ENCODE results near the gene ZNF335.
A peak's percentile ranks its signal among the peaks of the same experiment; 100 is the strongest.

ZNF335 gene

DNA sequence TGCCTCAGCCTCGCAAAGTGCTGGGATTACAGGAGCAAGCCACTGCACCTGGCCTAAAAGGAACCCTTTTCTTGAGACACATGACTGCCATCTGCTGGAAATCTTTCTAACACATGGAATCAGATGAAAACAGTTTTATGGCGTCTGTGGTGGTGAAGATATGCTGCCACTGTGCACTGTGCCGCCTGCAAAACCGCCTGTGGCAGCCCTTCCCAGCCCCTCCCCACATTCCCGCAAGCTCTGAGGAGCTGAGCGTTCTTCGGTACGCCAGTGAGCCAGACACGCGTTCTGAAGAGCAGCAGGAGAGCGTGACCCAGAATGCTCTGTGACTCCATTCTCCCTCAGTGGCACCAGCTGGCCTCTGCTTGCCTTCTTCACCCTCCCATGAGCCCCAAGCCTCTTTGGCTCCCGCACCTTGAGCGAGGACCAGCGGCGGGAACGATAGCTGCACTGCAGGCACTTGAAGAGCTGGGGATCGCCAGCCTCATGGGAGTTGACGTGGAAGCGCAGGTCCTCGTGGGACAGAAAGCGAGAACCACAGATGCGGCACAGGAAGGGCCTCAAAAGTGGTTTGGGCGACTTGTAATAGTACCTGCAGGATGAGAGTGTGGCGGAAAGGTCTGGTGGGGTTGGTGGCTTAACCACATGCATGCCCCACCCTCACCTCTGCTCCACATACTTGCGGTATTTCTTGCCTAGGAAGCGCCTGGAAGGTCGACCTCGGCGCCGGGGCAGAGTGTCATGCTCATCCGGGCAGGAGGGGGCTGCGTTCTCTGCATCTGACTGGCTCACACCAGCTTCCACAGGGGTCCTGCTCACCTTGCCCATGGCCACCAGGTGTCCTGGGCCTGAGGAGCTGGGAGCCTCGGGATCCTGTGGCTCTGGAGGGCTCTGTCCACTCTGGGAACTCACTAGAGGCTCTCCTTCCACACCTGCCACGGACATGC lies 8.7 kb downstream of the ZNF335 start:
- peak; percentile 18 to 62 for DNase-seq
- Histone ChIP-seq H3K27me3 (no peaks in the 10 kb centered on the region), H3K4me1 (no peaks in the 10 kb centered on the region), H3K36me3 (peaks cover 86 to 99% (median 93%) of the 10 kb centered on the region in 3 donors), H3K9me3 (no peaks in the 10 kb centered on the region), H3K27ac (no peak overlapping the region), H3K4me3 (no peak overlapping the region)
- intact Hi-C loops (cut with DNase I; ENCODE audit: low total_unique reads) = loop anchor here (10.0 kb wide), 1 partner anchor 139 kb away; the partner anchor contains the start of gene TNNC2
- TF ChIP-seq, protein P1, sequence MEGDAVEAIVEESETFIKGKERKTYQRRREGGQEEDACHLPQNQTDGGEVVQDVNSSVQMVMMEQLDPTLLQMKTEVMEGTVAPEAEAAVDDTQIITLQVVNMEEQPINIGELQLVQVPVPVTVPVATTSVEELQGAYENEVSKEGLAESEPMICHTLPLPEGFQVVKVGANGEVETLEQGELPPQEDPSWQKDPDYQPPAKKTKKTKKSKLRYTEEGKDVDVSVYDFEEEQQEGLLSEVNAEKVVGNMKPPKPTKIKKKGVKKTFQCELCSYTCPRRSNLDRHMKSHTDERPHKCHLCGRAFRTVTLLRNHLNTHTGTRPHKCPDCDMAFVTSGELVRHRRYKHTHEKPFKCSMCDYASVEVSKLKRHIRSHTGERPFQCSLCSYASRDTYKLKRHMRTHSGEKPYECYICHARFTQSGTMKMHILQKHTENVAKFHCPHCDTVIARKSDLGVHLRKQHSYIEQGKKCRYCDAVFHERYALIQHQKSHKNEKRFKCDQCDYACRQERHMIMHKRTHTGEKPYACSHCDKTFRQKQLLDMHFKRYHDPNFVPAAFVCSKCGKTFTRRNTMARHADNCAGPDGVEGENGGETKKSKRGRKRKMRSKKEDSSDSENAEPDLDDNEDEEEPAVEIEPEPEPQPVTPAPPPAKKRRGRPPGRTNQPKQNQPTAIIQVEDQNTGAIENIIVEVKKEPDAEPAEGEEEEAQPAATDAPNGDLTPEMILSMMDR (IDR thresholded peaks at IDR 0.05) = peak; percentile 19 to 26

DNA sequence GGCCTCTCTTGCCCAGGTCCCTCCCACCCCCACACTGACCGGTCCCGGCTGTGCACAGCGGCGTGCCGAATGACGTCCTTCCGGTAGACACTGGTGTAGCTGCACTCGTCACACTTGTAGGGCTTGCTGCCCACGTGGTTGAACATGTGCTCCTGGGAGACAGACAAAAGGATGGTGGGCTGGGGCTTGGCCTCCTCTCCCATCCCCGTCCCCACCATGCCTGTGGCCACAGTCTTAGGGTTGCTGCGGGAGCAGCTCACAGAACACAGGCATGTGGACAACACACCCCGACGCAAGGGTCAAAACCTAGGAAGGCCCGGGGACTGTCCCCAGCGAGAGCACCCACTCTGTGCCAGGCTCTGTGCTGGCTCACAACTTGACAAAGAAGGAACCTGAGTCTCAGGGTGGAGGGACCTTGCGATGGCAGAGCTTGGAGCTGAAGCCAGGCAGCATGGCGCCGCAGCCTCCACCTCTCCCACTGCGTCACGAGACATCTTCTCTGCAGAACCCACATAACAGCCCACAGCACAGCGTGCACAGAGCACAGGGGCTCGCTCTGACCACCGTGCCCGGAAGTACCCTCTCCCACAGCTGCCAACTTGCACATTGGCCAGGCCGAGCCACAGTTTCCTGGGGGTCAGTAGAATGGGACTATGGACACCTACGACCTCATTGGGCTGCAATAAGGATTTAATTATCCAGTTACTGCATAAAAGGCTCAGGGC lies 9.8 kb downstream of the ZNF335 start:
- no peaks in the 10 kb centered on the region for H3K9me3 ChIP-seq
- intact Hi-C loops (cut with DNase I; ENCODE audit: low total_unique reads) = loop anchor here (10.0 kb wide), 1 partner anchor 137 kb away; the partner anchor contains the start of gene TNNC2
- H3K27me3 ChIP-seq = no peaks in the 10 kb centered on the region
- peaks cover 86 to 99% (median 93%) of the 10 kb centered on the region in 3 donors for H3K36me3 ChIP-seq
- H3K27ac ChIP-seq = no peak overlapping the region
- peak; percentile 16 to 60 for DNase-seq
- TF ChIP-seq, protein P1 (IDR thresholded peaks at IDR 0.05) = no peak
- no peak overlapping the region for H3K4me3 ChIP-seq
- no peaks in the 10 kb centered on the region for H3K4me1 ChIP-seq

DNA sequence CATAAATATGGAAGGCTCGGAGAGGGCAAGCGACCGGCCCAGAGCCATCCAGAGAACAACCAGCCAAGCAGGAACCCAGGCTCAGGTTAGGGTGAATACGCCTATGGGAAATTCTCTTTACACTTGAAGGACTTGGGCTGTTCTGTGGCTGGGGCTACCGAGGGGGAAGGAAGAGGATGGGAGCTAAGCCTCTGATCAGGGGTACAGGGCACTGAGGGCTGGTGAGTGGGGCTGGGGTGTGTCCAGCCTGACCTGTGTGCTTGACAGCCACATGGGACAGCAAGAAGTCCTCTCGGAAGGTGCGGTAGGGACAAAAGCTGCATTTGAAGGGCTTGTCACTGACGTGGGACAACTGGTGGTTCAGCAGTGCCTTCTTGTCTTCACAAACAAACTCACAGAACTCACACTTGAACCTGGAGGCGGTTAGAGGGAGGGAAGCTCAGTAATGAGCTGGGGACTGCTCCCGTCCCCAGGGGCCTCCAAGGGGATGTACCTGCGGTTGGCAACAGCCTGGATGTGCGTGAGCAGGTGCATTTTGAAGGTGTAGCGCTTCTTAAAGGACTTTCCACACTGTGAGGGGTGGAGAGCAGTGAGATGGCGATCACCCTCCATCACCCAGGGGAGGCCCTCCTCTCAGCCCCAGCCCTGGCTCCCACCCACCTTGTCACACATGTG lies 11.9 kb downstream of the ZNF335 start:
- DNase-seq = peak; percentile 9 to 48
- intact Hi-C loops (cut with DNase I; ENCODE audit: low total_unique reads) = loop anchor here (10.0 kb wide), 1 partner anchor 135 kb away; the partner anchor contains the start of gene TNNC2
- TF ChIP-seq, protein P1 (IDR thresholded peaks at IDR 0.05) = no peak
- Histone ChIP-seq H3K4me3 (no peak overlapping the region), H3K36me3 (peaks cover 67 to 95% (median 89%) of the 10 kb centered on the region in 3 donors), H3K27ac (no peak overlapping the region), H3K9me3 (no peaks in the 10 kb centered on the region), H3K27me3 (no peaks in the 10 kb centered on the region), H3K4me1 (no peaks in the 10 kb centered on the region)

DNA sequence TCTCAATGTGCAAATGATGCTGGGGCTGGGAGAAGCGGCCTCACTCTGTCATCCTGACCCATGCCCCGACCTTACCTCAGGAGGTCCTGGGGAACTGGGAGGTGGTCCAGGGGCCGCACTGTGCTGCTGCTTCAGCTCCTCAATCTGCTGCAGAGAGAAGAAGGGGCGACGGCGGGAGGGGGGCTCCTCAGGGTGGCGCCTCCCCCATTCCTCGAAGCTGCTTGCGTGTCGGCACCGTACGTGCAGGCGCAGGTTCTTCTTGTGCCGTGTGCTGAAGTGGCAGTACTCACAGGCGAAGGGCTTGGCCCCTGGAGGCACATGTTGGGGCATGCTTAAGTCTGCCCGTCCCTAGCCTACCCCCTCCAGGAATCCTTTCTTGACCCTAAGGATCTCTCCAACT lies 12.9 kb downstream of the ZNF335 start:
- Histone ChIP-seq H3K4me3 (no peak overlapping the region), H3K27ac (no peak overlapping the region), H3K36me3 (peaks cover 62 to 88% (median 82%) of the 10 kb centered on the region in 3 donors), H3K9me3 (no peaks in the 10 kb centered on the region), H3K27me3 (no peaks in the 10 kb centered on the region), H3K4me1 (no peaks in the 10 kb centered on the region)
- peak in 1 of 2 donors; percentile 66 for DNase-seq
- TF ChIP-seq, protein P1 (IDR thresholded peaks at IDR 0.05) = no peak
- intact Hi-C loops (cut with DNase I; ENCODE audit: low total_unique reads) = no loop called here

DNA sequence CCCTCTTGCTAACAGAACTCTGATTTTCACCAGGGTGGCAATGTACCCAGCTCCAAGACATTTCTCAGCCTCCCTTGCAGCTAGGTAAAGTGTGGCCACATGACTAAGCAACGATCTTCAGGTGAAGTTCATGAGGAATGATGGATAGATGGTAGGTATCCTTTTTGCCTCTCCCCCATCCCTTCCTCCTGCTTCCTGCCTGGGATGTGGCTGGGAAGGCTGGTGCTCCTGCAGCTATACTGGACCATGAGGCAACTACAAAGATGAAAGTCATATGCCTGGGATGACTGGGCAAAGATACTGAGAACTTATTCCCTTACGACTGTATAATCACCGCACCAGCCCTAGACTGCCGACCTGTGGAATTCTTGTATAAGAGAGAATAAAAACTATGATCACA lies 13.4 kb downstream of the ZNF335 start:
- H3K36me3 ChIP-seq = peaks cover 60 to 88% (median 82%) of the 10 kb centered on the region in 3 donors
- TF ChIP-seq, protein P1 (IDR thresholded peaks at IDR 0.05) = no peak
- H3K27ac ChIP-seq = no peak overlapping the region
- no peaks in the 10 kb centered on the region for H3K27me3 ChIP-seq
- no peaks in the 10 kb centered on the region for H3K9me3 ChIP-seq
- intact Hi-C loops (cut with DNase I; ENCODE audit: low total_unique reads) = no loop called here
- no peak overlapping the region for H3K4me3 ChIP-seq
- DNase-seq = peak in 1 of 2 donors; percentile 2
- no peaks in the 10 kb centered on the region for H3K4me1 ChIP-seq
